DMS79 treated with DMSO at 0.1 percent for 48 hours (cell line): Measurements from ENCODE around the gene OR4E1.
"Not testable (repeated sequence)": the region's sequence is repeated elsewhere in the genome, so short reads cannot be mapped to it uniquely, and the experiment has no call there.

ENCODE experiments used
- DNase-seq: peaks from one replicate; lab custom pipeline; 2025; lab: John Stamatoyannopoulos, UW

OR4E1 gene

GRCh38 chr14:21673718-21674117 is at the start of gene OR4E1:
OR4E1 (minus strand) TSS chr14:21673818; CDS start chr14:21670935, 2,883 bp downstream.
- DNase-seq, result no peak

- no peak for DNase-seq
These were observed 47.9 kb upstream of the OR4E1 start for GRCh38 chr14:21721504-21721903.

- no peak for DNase-seq
These were observed 46.2 kb upstream of the OR4E1 start for GRCh38 chr14:21719841-21720240.

GRCh38 chr14:21714318-21714929 is 40.8 kb upstream of the OR4E1 start:
- DNase-seq, result no peak

GRCh38 chr14:21712036-21712435 is 38.4 kb upstream of the OR4E1 start:
- no peak for DNase-seq

GRCh38 chr14:21711360-21711961 is 37.8 kb upstream of the OR4E1 start:
- peak; percentile 68 for DNase-seq

GRCh38 chr14:21704338-21704737 is 30.7 kb upstream of the OR4E1 start:
- DNase-seq, result no peak

GRCh38 chr14:21703357-21704326 is 30.0 kb upstream of the OR4E1 start:
- DNase-seq, result peak; percentile 96

GRCh38 chr14:21702316-21702715 is 28.7 kb upstream of the OR4E1 start:
- no peak for DNase-seq

GRCh38 chr14:21699551-21699950 is 25.9 kb upstream of the OR4E1 start:
- DNase-seq, result peak; percentile 28

GRCh38 chr14:21698538-21698937 is 24.9 kb upstream of the OR4E1 start:
- DNase-seq, result peak; percentile 20

- not testable (repeated sequence) for DNase-seq
These were observed 24.0 kb upstream of the OR4E1 start for GRCh38 chr14:21697662-21698061.

GRCh38 chr14:21694425-21694824 is 20.8 kb upstream of the OR4E1 start:
- DNase-seq, result peak; percentile 58

- no peak for DNase-seq
These were observed 12.8 kb upstream of the OR4E1 start for GRCh38 chr14:21686468-21686867.

GRCh38 chr14:21680072-21680471 is 6.5 kb upstream of the OR4E1 start:
- DNase-seq, result no peak

GRCh38 chr14:21675566-21675965 is 1.9 kb upstream of the OR4E1 start:
- DNase-seq, result no peak

GRCh38 chr14:21672116-21672515 is 1.5 kb downstream of the OR4E1 start:
- no peak for DNase-seq

- no peak for DNase-seq
These were observed 2.2 kb downstream of the OR4E1 start for GRCh38 chr14:21671371-21671770.

GRCh38 chr14:21669284-21669683 is 4.3 kb downstream of the OR4E1 start:
- DNase-seq, result no peak

GRCh38 chr14:21668377-21668776 is 5.2 kb downstream of the OR4E1 start:
- no peak for DNase-seq

GRCh38 chr14:21656980-21657379 is 16.6 kb downstream of the OR4E1 start:
- no peak for DNase-seq

- no peak for DNase-seq
These were observed 19.4 kb downstream of the OR4E1 start for GRCh38 chr14:21654215-21654614.
